ENCODE data around the gene IP6K2. TPM values are rescaled to one million over a fixed set of nuclear protein-coding genes. Genes with fewer than 3 reads are reported as not detected.

IP6K2 gene
- total and polyA plus RNA-seq, 2 of the 13 experiments (the other 11 are each of a cell fraction or from before 2014, with no cell fraction given), result 85.5 to 112 TPM

DNA sequence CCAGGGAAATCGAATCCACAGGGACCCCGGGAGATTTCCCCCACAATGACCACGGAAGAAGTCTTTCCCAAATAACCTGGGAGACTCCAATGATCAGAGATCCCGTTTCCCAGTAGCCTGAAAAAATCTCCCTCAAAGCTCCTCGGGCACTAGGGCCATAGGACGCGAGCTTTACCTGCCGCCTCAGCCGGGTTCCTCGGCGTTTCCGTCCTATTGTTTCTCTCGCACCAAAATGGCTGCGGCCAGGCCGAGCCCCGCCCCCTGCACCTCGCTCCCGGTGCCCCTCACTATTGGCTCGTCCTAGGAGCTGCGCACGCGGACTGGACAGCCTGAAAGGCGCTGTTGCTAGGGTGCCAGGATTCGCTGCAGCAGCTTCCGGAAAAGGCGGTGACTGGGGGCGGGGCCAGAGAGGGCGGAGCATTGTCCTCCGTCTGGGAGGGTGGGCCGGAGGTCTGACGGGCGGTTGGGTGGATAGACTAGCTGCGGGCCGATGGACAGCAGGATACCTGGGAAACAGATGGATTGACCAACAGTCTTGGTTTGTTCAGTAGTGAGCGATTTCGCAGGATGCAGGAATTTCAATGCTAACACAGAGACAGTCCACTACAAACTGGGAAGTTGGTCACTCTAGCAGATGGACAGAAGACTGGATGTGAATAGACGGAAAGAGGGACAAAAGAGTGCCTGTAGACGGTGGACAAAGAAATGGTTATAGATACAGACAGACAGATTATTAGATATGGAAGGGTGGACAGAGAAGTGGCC lies at the start of gene IP6K2 (continued):
- TF ChIP-seq, protein P1, sequence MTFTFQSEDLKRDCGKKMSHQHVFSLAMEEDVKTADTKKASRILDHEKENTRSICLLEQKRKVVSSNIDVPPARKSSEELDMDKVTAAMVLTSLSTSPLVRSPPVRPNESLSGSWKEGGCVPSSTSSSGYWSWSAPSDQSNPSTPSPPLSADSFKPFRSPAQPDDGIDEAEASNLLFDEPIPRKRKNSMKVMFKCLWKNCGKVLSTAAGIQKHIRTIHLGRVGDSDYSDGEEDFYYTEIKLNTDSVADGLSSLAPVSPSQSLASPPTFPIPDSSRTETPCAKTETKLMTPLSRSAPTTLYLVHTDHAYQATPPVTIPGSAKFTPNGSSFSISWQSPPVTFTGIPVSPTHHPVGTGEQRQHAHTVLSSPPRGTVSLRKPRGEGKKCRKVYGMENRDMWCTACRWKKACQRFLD (CRISPR knock-in tag; IDR thresholded peaks at IDR 0.05; ENCODE audit: borderline replicate concordance), result no peak
- TF ChIP-seq, protein P2, sequence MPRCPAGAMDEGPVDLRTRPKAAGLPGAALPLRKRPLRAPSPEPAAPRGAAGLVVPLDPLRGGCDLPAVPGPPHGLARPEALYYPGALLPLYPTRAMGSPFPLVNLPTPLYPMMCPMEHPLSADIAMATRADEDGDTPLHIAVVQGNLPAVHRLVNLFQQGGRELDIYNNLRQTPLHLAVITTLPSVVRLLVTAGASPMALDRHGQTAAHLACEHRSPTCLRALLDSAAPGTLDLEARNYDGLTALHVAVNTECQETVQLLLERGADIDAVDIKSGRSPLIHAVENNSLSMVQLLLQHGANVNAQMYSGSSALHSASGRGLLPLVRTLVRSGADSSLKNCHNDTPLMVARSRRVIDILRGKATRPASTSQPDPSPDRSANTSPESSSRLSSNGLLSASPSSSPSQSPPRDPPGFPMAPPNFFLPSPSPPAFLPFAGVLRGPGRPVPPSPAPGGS (CRISPR knock-in tag; IDR thresholded peaks at IDR 0.05), result 0 out of 2 replicates have a peak, but pooled peaks have one; percentile 47
- TF ChIP-seq ESRRA (CRISPR knock-in tag; IDR thresholded peaks at IDR 0.05; ENCODE audit: low read depth) (no peak), ZNF496 (CRISPR knock-in tag; IDR thresholded peaks at IDR 0.05; ENCODE audit: insufficient replicate concordance) (no peak), TEAD3 (CRISPR knock-in tag; optimal IDR thresholded peaks at IDR 0.05; ENCODE audit: borderline replicate concordance) (peak; percentile 61), ZNF570 (CRISPR knock-in tag; IDR thresholded peaks at IDR 0.05; ENCODE audit: borderline replicate concordance) (no peak), CREB1 (IDR thresholded peaks at IDR 0.05) (peak; percentile 55), CREB1 (CRISPR knock-in tag; IDR thresholded peaks at IDR 0.05) (peak; percentile 86), SALL2 (CRISPR knock-in tag; IDR thresholded peaks at IDR 0.05) (0 out of 2 replicates have a peak, but pooled peaks have one; percentile 9), PRPF4 (IDR thresholded peaks at IDR 0.05; ENCODE audit: low read depth, low read length, poor library complexity, severe bottlenecking) (no peak), ZNF331 (CRISPR knock-in tag; IDR thresholded peaks at IDR 0.05) (0 out of 2 replicates have a peak, but pooled peaks have one; percentile 10), MLLT10 (CRISPR knock-in tag; IDR thresholded peaks at IDR 0.05) (no peak)
- TF ChIP-seq, protein P3, sequence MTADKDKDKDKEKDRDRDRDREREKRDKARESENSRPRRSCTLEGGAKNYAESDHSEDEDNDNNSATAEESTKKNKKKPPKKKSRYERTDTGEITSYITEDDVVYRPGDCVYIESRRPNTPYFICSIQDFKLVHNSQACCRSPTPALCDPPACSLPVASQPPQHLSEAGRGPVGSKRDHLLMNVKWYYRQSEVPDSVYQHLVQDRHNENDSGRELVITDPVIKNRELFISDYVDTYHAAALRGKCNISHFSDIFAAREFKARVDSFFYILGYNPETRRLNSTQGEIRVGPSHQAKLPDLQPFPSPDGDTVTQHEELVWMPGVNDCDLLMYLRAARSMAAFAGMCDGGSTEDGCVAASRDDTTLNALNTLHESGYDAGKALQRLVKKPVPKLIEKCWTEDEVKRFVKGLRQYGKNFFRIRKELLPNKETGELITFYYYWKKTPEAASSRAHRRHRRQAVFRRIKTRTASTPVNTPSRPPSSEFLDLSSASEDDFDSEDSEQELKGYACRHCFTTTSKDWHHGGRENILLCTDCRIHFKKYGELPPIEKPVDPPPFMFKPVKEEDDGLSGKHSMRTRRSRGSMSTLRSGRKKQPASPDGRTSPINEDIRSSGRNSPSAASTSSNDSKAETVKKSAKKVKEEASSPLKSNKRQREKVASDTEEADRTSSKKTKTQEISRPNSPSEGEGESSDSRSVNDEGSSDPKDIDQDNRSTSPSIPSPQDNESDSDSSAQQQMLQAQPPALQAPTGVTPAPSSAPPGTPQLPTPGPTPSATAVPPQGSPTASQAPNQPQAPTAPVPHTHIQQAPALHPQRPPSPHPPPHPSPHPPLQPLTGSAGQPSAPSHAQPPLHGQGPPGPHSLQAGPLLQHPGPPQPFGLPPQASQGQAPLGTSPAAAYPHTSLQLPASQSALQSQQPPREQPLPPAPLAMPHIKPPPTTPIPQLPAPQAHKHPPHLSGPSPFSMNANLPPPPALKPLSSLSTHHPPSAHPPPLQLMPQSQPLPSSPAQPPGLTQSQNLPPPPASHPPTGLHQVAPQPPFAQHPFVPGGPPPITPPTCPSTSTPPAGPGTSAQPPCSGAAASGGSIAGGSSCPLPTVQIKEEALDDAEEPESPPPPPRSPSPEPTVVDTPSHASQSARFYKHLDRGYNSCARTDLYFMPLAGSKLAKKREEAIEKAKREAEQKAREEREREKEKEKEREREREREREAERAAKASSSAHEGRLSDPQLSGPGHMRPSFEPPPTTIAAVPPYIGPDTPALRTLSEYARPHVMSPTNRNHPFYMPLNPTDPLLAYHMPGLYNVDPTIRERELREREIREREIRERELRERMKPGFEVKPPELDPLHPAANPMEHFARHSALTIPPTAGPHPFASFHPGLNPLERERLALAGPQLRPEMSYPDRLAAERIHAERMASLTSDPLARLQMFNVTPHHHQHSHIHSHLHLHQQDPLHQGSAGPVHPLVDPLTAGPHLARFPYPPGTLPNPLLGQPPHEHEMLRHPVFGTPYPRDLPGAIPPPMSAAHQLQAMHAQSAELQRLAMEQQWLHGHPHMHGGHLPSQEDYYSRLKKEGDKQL (CRISPR knock-in tag; IDR thresholded peaks at IDR 0.05; ENCODE audit: low read depth), result no peak
- TF ChIP-seq, protein P4, sequence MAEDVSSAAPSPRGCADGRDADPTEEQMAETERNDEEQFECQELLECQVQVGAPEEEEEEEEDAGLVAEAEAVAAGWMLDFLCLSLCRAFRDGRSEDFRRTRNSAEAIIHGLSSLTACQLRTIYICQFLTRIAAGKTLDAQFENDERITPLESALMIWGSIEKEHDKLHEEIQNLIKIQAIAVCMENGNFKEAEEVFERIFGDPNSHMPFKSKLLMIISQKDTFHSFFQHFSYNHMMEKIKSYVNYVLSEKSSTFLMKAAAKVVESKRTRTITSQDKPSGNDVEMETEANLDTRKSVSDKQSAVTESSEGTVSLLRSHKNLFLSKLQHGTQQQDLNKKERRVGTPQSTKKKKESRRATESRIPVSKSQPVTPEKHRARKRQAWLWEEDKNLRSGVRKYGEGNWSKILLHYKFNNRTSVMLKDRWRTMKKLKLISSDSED (CRISPR knock-in tag; IDR thresholded peaks at IDR 0.05), result no peak
- TF ChIP-seq, protein P5, sequence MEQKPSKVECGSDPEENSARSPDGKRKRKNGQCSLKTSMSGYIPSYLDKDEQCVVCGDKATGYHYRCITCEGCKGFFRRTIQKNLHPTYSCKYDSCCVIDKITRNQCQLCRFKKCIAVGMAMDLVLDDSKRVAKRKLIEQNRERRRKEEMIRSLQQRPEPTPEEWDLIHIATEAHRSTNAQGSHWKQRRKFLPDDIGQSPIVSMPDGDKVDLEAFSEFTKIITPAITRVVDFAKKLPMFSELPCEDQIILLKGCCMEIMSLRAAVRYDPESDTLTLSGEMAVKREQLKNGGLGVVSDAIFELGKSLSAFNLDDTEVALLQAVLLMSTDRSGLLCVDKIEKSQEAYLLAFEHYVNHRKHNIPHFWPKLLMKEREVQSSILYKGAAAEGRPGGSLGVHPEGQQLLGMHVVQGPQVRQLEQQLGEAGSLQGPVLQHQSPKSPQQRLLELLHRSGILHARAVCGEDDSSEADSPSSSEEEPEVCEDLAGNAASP (CRISPR knock-in tag; IDR thresholded peaks at IDR 0.05; ENCODE audit: borderline replicate concordance), result peak; percentile 11; the same call in 1 of the 2 replicates
- TF ChIP-seq, protein P6, sequence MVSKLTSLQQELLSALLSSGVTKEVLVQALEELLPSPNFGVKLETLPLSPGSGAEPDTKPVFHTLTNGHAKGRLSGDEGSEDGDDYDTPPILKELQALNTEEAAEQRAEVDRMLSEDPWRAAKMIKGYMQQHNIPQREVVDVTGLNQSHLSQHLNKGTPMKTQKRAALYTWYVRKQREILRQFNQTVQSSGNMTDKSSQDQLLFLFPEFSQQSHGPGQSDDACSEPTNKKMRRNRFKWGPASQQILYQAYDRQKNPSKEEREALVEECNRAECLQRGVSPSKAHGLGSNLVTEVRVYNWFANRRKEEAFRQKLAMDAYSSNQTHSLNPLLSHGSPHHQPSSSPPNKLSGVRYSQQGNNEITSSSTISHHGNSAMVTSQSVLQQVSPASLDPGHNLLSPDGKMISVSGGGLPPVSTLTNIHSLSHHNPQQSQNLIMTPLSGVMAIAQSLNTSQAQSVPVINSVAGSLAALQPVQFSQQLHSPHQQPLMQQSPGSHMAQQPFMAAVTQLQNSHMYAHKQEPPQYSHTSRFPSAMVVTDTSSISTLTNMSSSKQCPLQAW (CRISPR knock-in tag; IDR thresholded peaks at IDR 0.05), result peak; percentile 81

Data from HepG2 (cell line).